Mesodermal cell (in vitro differentiated cells): ENCODE data around the gene ELAVL1.
A peak's percentile ranks its signal among the peaks of the same experiment; 100 is the strongest.
"Not testable (repeated sequence)": the region's sequence is repeated elsewhere in the genome, so short reads cannot be mapped to it uniquely, and the experiment has no call there.

Experiments used
- H3K27ac ChIP-seq: 2 replicates; pipeline ENCODE4 v1.7.0; 2013; ENCODE audit warnings: mild to moderate bottlenecking, low read depth, low read length, moderate library complexity; ENCODE audit not compliant: severe bottlenecking
- H3K36me3 ChIP-seq: 2 replicates; pipeline ENCODE4 v1.7.1; 2013; ENCODE audit warnings: mild to moderate bottlenecking, low read length, moderate library complexity; ENCODE audit not compliant: control insufficient read depth, insufficient read depth
- H3K4me1 ChIP-seq: one replicate; pipeline ENCODE4 v1.7.1; 2013; ENCODE audit warnings: mild to moderate bottlenecking, low read length; ENCODE audit not compliant: insufficient read depth, control insufficient read depth, poor library complexity, severe bottlenecking
- H3K4me3 ChIP-seq: 2 replicates; pipeline ENCODE4 v1.7.0; 2013; ENCODE audit warnings: low read length, control low read depth, mild to moderate bottlenecking; ENCODE audit not compliant: insufficient read depth, poor library complexity, severe bottlenecking; ENCODE audit errors: extremely low read depth
- H3K9me3 ChIP-seq: 2 replicates; pipeline ENCODE4 v1.7.1; 2013; ENCODE audit warnings: mild to moderate bottlenecking, low read length, moderate library complexity; ENCODE audit not compliant: control insufficient read depth
- WGBS, 2 experiments: methylation state at CpG; one replicate each; pipeline ENCODE4 v1.1.5; 2013; ENCODE audit warnings: missing lambda C conversion rate in 2 of 2; ENCODE audit not compliant: insufficient coverage in 2 of 2; 5-methylcytosine and 5-hydroxymethylcytosine counted together

Gene ELAVL1

GRCh38 chr19:7932930-7933300 lies 72.5 kb downstream of the ELAVL1 start:
- peaks cover 76% of the 10 kb centered on the region for H3K36me3 ChIP-seq
- 88 to 97% methylated on average over 7 to 10 of the region's 10 CpGs for WGBS, 2 experiments

GRCh38 chr19:7932276-7932929 lies 73.0 kb downstream of the ELAVL1 start:
- 94 to 98% methylated on average over 23 to 27 of the region's 32 CpGs for WGBS, 2 experiments

More at GRCh38 chr19:7932930-7933300, 72.5 kb downstream of the ELAVL1 start:
- Histone ChIP-seq H3K4me3 (no peak overlapping the region), H3K9me3 (no peaks in the 10 kb centered on the region), H3K4me1 (peaks cover 8% of the 10 kb centered on the region), H3K27ac (no peak overlapping the region)

GRCh38 chr19:7931221-7932061 lies 74.0 kb downstream of the ELAVL1 start:
- Histone ChIP-seq H3K4me3 (no peak overlapping the region), H3K36me3 (peaks cover 66% of the 10 kb centered on the region), H3K27ac (no peak overlapping the region), H3K9me3 (no peaks in the 10 kb centered on the region), H3K4me1 (peaks cover 16% of the 10 kb centered on the region)
- 97 to 99% methylated on average over 25 to 28 of the region's 36 CpGs for WGBS, 2 experiments

More at GRCh38 chr19:7932276-7932929, 73.0 kb downstream of the ELAVL1 start:
- no peak overlapping the region for H3K27ac ChIP-seq
- peaks cover 71% of the 10 kb centered on the region for H3K36me3 ChIP-seq
- H3K4me1 ChIP-seq, result peaks cover 10% of the 10 kb centered on the region
- H3K9me3 ChIP-seq, result no peaks in the 10 kb centered on the region
- H3K4me3 ChIP-seq, result no peak overlapping the region

GRCh38 chr19:7930765-7931164 lies 74.7 kb downstream of the ELAVL1 start:
- no peak overlapping the region for H3K27ac ChIP-seq
- peaks cover 59% of the 10 kb centered on the region for H3K36me3 ChIP-seq
- 84 to 95% methylated on average over 7 of the region's 7 CpGs for WGBS, 2 experiments
- H3K4me1 ChIP-seq, result peaks cover 20% of the 10 kb centered on the region
- no peak overlapping the region for H3K4me3 ChIP-seq
- no peaks in the 10 kb centered on the region for H3K9me3 ChIP-seq

- not testable (repeated sequence) for H3K27ac ChIP-seq, H3K9me3 ChIP-seq, H3K4me3 ChIP-seq
- 91 to 92% methylated on average over 6 to 8 of the region's 11 CpGs for WGBS, 2 experiments
- Histone ChIP-seq H3K4me1 (peaks cover 20% of the 10 kb centered on the region), H3K36me3 (peaks cover 51% of the 10 kb centered on the region)
These were observed 75.4 kb downstream of the ELAVL1 start for GRCh38 chr19:7930030-7930429.

- Histone ChIP-seq H3K4me1 (peaks cover 24% of the 10 kb centered on the region), H3K27ac (peak overlapping the region; percentile 79), H3K9me3 (no peaks in the 10 kb centered on the region), H3K4me3 (no peak overlapping the region), H3K36me3 (peaks cover 46% of the 10 kb centered on the region)
- WGBS, 2 experiments, result 79 to 80% methylated on average over 18 to 20 of the region's 24 CpGs
These were observed 76.4 kb downstream of the ELAVL1 start for GRCh38 chr19:7928741-7929701.

- Histone ChIP-seq H3K36me3 (peaks cover 45% of the 10 kb centered on the region), H3K27ac (peak overlapping the region; percentile 48)
- WGBS, 2 experiments, result 91 to 94% methylated on average over 8 of the region's 9 CpGs
These were observed 77.1 kb downstream of the ELAVL1 start for GRCh38 chr19:7928334-7928706.

GRCh38 chr19:7927605-7928333 lies 77.7 kb downstream of the ELAVL1 start:
- H3K4me3 ChIP-seq, result no peak overlapping the region
- peaks cover 24% of the 10 kb centered on the region for H3K4me1 ChIP-seq
- no peak overlapping the region for H3K27ac ChIP-seq
- 95 to 96% methylated on average over 18 to 21 of the region's 23 CpGs for WGBS, 2 experiments
- peaks cover 45% of the 10 kb centered on the region for H3K36me3 ChIP-seq
- H3K9me3 ChIP-seq, result no peaks in the 10 kb centered on the region

More at GRCh38 chr19:7928334-7928706, 77.1 kb downstream of the ELAVL1 start:
- Histone ChIP-seq H3K4me3 (no peak overlapping the region), H3K4me1 (peaks cover 24% of the 10 kb centered on the region), H3K9me3 (no peaks in the 10 kb centered on the region)

GRCh38 chr19:7926727-7927604 lies 78.5 kb downstream of the ELAVL1 start:
- Histone ChIP-seq H3K4me1 (peaks cover 24% of the 10 kb centered on the region), H3K9me3 (no peaks in the 10 kb centered on the region), H3K36me3 (peaks cover 44% of the 10 kb centered on the region), H3K4me3 (no peak overlapping the region), H3K27ac (no peak overlapping the region)
- 93% methylated on average over 27 to 28 of the region's 32 CpGs for WGBS, 2 experiments
